Right lobe of liver (tissue), 6 donors: ENCODE data around the gene DSC1. TPM values are rescaled to one million over a fixed set of nuclear protein-coding genes. Genes with fewer than 3 reads are reported as not detected.

Experiments used
- ATAC-seq, 4 donors: fragments of 200-7000 bp; cut with Tn5 transposase; one replicate each; pipeline ENCODE4 v1.9.1; 2020; ENCODE audit warnings: mild to moderate bottlenecking in 4 of 4, moderate library complexity in 4 of 4
- DNase-seq, 3 donors: peaks; one replicate each; pipeline ENCODE4 v3.0.0-alpha.2; 2020
- H3K27ac ChIP-seq, 3 donors: fragments of 200-600 bp; one replicate each; pipeline ENCODE4 v1.8.0; 2022
- H3K27me3 ChIP-seq, 2 donors: fragments of 200-600 bp; one replicate each; pipeline ENCODE4 v1.8.0; 2022
- H3K36me3 ChIP-seq, 4 donors: fragments of 200-600 bp; sonication (generic) in 1 of 4; one replicate each; pipeline versions ENCODE4 v1.5.1 to v1.8.0; 2017 to 2022; ENCODE audit warnings: control low read depth in 1 of 4
- H3K4me1 ChIP-seq, 4 donors: fragments of 200-600 bp; sonication (generic) in 1 of 4; one replicate each; pipeline versions ENCODE4 v1.5.1 to v1.8.0; 2017 to 2022; ENCODE audit warnings: control low read depth in 1 of 4
- H3K4me3 ChIP-seq, 3 donors: fragments of 200-600 bp; one replicate each; pipeline ENCODE4 v1.8.0; 2022
- H3K9me3 ChIP-seq, 4 donors: fragments of 200-600 bp; sonication (generic) in 1 of 4; one replicate each; pipeline versions ENCODE4 v1.5.1 to v1.8.0; 2017 to 2022; ENCODE audit warnings: control low read depth in 1 of 4
- POLR2A ChIP-seq: fragments of 450-650 bp; IDR thresholded peaks from one replicate; pipeline ENCODE4 v1.6.1; 2017; ENCODE audit warnings: antibody characterized with exemption, mild to moderate bottlenecking
- WGBS: methylation state at CpG from one replicate; pipeline ENCODE4 v1.1.6; 2018; ENCODE audit warnings: low coverage, low lambda C conversion rate; ENCODE audit not compliant: insufficient coverage; ENCODE audit errors: missing lambda C conversion rate; 5-methylcytosine and 5-hydroxymethylcytosine counted together
- intact Hi-C, 2 donors: fragments of 100-400 bp; cut with DNase I; formaldehyde crosslinking; loops; one replicate each; pipeline versions ENCODE4 v1.11.2 to v1.14.1; 2022
- total RNA-seq, 6 experiments: library from RNA; depleted of rRNA in 2 of 6; stranded (reverse); fragments of >200 nt in 2 of 6; fragmentation: NEBNext Ultra II Directional in 3 of 6; extraction: Animal tissue kit (Norgen Biotek cat#: 25700) in 3 of 6; gene quantifications; one replicate each; pipeline versions ENCODE4 v1.1.0 to v1.2.4, GENCODE V29; 2016 to 2023
- TF ChIP-seq, protein P1 (sequence below), 4 donors: fragments of 200-600 bp in 3 of 4; fragments of 450-650 bp in 1 of 4; IDR thresholded peaks; one replicate each; pipeline versions ENCODE4 v1.5.1 to v1.8.0; 2016 to 2022; ENCODE audit warnings: antibody characterized with exemption in 4 of 4, mild to moderate bottlenecking in 2 of 4
- donor health status: DM: no; HTN: yes; CAD: no.
- donor health status: DM: no; HTN: no; CAD: no.
- donor health status: DM: no; HTN: no; CAD: no.
- donor health status: DM: no; HTN: yes; CAD: no.
- donor health status: DM: no; HTN: yes; CAD: no.

DSC1 gene
- total RNA-seq, 6 experiments from 2014 or later = not detected

DNA sequence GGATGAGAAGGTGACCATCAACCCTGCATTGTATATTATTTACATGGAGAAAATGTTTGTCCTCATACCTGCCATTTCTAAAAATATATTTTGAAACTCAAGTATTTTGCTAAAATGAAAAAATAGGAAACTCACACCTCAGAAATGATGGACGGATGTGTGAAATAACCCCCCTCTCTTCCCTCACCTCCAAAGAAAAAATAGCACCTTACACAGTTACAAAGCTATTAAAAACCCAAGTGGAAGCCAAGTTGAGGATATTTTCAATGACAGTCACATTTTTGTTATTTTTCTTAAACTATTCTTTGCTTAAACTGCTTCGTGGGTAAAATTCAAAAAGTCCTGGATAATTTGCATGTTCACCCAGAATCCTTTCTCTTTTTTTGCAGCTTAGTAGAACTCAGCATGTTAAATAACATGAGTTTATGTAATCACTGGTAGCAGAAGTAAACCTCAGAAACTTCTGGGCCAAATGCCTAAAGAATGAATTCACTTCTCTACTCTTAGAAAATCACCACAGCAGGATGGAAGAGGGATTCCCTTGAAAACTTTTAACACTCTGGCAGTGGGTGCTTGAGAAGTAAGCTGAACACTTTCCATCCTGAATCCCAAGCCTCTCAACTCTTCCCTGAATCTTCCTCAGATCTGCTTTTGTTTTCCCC is 768 bp downstream of the DSC1 start:
- Histone ChIP-seq H3K4me3 (no peak overlapping the region), H3K27ac (no peak overlapping the region), H3K36me3 (no peaks in the 10 kb centered on the region), H3K9me3 (no peaks in the 10 kb centered on the region), H3K27me3 (no peaks in the 10 kb centered on the region), H3K4me1 (no peaks in the 10 kb centered on the region)
- ATAC-seq (no peak), DNase-seq (no peak)
- intact Hi-C loops = no loop called here
- WGBS = 82% methylated on average over 2 of the region's 2 CpGs
- no peak for TF ChIP-seq POLR2A
- TF ChIP-seq, protein P1, sequence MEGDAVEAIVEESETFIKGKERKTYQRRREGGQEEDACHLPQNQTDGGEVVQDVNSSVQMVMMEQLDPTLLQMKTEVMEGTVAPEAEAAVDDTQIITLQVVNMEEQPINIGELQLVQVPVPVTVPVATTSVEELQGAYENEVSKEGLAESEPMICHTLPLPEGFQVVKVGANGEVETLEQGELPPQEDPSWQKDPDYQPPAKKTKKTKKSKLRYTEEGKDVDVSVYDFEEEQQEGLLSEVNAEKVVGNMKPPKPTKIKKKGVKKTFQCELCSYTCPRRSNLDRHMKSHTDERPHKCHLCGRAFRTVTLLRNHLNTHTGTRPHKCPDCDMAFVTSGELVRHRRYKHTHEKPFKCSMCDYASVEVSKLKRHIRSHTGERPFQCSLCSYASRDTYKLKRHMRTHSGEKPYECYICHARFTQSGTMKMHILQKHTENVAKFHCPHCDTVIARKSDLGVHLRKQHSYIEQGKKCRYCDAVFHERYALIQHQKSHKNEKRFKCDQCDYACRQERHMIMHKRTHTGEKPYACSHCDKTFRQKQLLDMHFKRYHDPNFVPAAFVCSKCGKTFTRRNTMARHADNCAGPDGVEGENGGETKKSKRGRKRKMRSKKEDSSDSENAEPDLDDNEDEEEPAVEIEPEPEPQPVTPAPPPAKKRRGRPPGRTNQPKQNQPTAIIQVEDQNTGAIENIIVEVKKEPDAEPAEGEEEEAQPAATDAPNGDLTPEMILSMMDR (IDR thresholded peaks at IDR 0.05) = no peak

GRCh38 chr18:31156821-31157763 is 5.6 kb downstream of the DSC1 start:
- H3K27ac ChIP-seq = no peak overlapping the region
- no peak overlapping the region for H3K4me3 ChIP-seq
- DNase-seq = no peak
- WGBS = 72% methylated on average over 12 of the region's 13 CpGs
- no peaks in the 10 kb centered on the region for H3K9me3 ChIP-seq
- no peaks in the 10 kb centered on the region for H3K36me3 ChIP-seq
- TF ChIP-seq, protein P1 (IDR thresholded peaks at IDR 0.05) = no peak
- TF ChIP-seq POLR2A = no peak
- intact Hi-C loops = no loop called here
- ATAC-seq = peak in 1 of 4 donors; percentile 42
- no peaks in the 10 kb centered on the region for H3K4me1 ChIP-seq
- H3K27me3 ChIP-seq = no peaks in the 10 kb centered on the region

GRCh38 chr18:31155498-31155897 is 7.2 kb downstream of the DSC1 start:
- 60% methylated on average over 3 of the region's 4 CpGs for WGBS
- no peaks in the 10 kb centered on the region for H3K4me1 ChIP-seq
- DNase-seq = no peak

GRCh38 chr18:31154181-31154580 is 8.5 kb downstream of the DSC1 start:
- no peak for ATAC-seq
- WGBS = 48% methylated on average over 2 of the region's 2 CpGs
- Histone ChIP-seq H3K9me3 (no peaks in the 10 kb centered on the region), H3K36me3 (no peaks in the 10 kb centered on the region), H3K27me3 (no peaks in the 10 kb centered on the region), H3K4me3 (no peak overlapping the region), H3K27ac (no peak overlapping the region), H3K4me1 (no peaks in the 10 kb centered on the region)
- TF ChIP-seq, protein P1 (IDR thresholded peaks at IDR 0.05) = no peak
- TF ChIP-seq POLR2A = no peak
- intact Hi-C loops = no loop called here
- no peak for DNase-seq

More at GRCh38 chr18:31155498-31155897, 7.2 kb downstream of the DSC1 start:
- TF ChIP-seq POLR2A = no peak
- TF ChIP-seq, protein P1 (IDR thresholded peaks at IDR 0.05) = no peak
- intact Hi-C loops = no loop called here
- no peaks in the 10 kb centered on the region for H3K36me3 ChIP-seq
- no peaks in the 10 kb centered on the region for H3K27me3 ChIP-seq
- no peak overlapping the region for H3K4me3 ChIP-seq
- H3K27ac ChIP-seq = no peak overlapping the region
- H3K9me3 ChIP-seq = no peaks in the 10 kb centered on the region
- ATAC-seq = no peak
